Measurements from ENCODE around the gene RTP4.
"Not testable (repeated sequence)": the region's sequence is repeated elsewhere in the genome, so short reads cannot be mapped to it uniquely, and the experiment has no call there.

The RTP4 gene

DNA sequence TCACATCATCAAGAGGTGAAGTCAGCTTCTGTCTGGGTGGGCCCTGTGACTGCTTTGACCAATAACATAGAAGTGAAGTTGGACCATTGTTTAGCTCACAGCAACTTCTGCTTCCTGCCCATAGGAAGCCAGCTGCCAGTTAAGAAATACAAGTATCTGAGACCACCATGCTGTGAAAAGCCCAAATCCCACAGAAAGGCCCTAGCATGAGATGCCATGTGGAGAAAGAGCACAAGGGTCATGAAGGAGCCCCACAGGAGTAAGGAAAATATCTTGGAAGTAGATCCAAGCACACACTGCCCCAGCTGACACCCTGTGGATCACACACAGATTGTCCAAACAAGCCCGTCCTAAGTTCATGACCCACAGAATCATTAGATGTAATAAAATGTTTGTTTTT, 28.5 kb downstream of the RTP4 start:
- no peak for TF ChIP-seq ZFX (IDR thresholded peaks at IDR 0.05)
- TF ChIP-seq, protein P1, sequence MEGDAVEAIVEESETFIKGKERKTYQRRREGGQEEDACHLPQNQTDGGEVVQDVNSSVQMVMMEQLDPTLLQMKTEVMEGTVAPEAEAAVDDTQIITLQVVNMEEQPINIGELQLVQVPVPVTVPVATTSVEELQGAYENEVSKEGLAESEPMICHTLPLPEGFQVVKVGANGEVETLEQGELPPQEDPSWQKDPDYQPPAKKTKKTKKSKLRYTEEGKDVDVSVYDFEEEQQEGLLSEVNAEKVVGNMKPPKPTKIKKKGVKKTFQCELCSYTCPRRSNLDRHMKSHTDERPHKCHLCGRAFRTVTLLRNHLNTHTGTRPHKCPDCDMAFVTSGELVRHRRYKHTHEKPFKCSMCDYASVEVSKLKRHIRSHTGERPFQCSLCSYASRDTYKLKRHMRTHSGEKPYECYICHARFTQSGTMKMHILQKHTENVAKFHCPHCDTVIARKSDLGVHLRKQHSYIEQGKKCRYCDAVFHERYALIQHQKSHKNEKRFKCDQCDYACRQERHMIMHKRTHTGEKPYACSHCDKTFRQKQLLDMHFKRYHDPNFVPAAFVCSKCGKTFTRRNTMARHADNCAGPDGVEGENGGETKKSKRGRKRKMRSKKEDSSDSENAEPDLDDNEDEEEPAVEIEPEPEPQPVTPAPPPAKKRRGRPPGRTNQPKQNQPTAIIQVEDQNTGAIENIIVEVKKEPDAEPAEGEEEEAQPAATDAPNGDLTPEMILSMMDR (conservative IDR thresholded peaks at IDR 0.05), result no peak
- no peak overlapping the region for H3K27ac ChIP-seq

DNA sequence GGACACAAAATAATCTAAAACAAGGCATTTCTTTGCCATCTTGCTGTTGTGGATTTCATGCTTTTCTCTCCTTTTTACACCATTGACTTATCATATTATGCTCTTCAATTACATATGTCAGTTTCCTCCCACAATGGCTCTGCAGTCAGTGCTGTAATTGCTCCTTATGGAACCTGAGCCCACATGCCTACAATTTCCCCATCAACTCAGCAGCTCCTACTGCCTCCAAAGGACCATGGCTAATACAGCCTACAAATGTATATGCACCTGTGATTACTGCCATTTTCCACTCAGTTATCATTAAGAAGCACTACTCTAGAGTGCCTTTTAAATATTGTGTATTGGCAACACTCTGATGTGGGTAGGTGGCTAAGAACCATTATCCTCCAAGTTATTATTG, 30.8 kb downstream of the RTP4 start:
- TF ChIP-seq, protein P1 (conservative IDR thresholded peaks at IDR 0.05), result no peak
- no peak for TF ChIP-seq ZFX (IDR thresholded peaks at IDR 0.05)
- no peak overlapping the region for H3K27ac ChIP-seq

DNA sequence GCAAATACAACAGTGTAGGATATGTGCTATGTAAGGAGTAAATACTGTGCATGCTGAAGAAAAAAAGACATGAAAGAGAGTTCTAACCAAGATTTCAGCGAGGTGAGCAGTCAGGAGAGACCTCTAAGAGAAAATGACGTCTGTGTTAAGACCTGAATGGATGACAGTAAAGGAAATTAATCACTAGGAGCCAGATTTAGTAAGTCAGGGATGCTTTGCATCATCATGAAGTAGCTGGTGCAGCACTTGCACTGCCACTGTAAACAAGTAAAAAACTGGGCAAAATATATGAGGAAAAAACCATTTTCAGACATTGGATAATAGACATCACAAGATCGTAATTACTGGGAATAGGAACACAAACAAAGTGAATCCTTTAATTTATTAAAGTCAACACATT, 32.6 kb downstream of the RTP4 start:
- TF ChIP-seq, protein P1 (conservative IDR thresholded peaks at IDR 0.05), result no peak
- no peak for TF ChIP-seq ZFX (IDR thresholded peaks at IDR 0.05)
- H3K27ac ChIP-seq, result no peak overlapping the region

DNA sequence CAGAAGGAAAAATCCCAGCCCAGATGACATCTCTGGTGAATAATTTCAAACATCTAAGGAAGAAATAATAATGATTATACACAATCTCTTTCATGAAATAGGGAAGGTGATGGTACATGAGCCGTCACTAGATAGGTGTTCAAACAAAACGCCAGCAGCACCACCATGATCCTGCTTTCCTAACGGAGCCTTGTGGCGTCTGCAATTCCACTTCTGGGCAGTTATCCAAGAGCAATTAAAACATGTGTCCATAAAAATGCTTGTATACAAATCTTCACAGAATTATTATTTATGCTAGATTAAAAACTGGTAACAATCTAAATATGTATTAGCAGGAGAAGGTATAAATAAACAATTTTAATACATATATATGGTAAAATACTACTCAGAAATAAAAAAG, 33.7 kb downstream of the RTP4 start:
- TF ChIP-seq, protein P1 (conservative IDR thresholded peaks at IDR 0.05), result no peak
- no peak for TF ChIP-seq ZFX (IDR thresholded peaks at IDR 0.05)
- H3K27ac ChIP-seq, result no peak overlapping the region

DNA sequence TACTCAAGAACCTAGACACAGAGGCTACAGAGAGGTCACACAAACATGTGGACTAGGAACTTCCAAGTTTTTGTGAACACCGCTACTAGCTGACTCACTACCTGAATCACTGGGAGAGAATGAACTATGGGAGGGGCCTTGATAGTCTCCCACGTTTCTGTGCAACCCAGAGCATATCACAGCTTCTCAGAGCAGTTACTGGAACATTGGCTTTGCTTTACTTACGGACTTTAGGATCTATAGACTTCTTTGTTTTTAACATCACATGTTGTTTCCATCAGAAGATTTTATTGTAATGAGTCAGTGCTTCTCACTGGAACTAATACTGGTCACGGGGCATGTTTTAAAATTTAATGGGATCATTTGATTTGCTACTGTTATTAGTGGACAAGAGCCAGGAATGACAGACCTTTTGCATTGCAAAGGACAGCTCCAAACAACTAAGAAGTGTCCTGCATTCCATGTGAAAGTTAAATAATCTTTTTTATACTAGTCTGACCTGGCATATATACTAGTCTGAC, 35.6 kb downstream of the RTP4 start:
- TF ChIP-seq, protein P1 (conservative IDR thresholded peaks at IDR 0.05), result no peak
- no peak for TF ChIP-seq ZFX (IDR thresholded peaks at IDR 0.05)
- H3K27ac ChIP-seq, result no peak overlapping the region

DNA sequence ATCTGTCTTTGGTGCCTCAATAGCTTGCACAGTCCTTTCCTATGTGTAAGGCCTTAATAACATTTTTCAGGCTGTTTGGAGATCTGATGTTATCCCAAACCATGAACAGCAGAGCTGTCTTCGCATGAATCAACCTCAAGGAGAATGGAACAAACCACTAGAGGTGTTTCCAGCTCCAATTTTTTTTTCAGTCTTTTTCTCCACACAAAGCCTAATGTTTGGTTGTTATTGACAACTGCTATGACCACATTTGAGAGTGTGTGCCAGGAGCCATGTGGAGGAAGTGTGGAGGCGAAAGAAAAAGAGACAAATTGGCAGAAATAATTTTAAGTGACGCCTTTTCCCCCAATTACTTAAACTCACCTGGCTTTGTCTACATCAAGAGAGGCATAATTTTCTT, 38.7 kb downstream of the RTP4 start:
- TF ChIP-seq, protein P1 (conservative IDR thresholded peaks at IDR 0.05), result no peak
- TF ChIP-seq ZFX (IDR thresholded peaks at IDR 0.05), result no peak
- H3K27ac ChIP-seq, result no peak overlapping the region

DNA sequence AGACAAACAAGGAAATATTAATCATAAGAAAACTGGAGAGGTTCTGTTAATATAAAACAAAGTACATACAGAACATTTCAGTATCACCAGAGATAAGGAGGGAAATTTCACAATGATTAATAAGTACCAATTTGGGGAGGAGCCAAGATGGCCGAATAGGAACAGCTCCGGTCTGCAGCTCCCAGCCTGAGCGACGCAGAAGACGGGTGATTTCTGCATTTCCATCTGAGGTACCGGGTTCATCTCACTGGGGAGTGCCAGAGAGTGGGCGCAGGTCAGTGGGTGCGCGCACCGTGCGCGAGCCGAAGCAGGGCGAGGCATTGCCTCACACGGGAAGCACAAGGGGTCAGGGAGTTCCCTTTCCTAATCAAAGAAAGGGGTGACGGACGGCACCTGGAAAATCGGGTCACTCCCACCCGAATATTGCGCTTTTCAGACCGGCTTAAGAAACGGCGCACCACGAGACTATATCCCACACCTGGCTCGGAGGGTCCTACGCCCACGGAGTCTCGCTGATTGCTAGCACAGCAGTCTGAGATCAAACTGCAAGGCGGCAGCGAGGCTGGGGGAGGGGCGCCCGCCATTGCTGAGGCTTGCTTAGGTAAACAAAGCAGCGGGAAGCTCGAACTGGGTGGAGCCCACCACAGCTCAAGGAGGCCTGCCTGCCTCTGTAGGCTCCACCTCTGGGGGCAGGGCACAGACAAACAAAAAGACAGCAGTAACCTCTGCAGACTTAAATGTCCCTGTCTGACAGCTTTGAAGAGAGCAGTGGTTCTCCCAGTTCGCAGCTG, 44.0 kb downstream of the RTP4 start:
- H3K27ac ChIP-seq, result not testable (repeated sequence)

All from C4-2B (cell line).